ENCODE measurements around the gene MTR.

MTR gene

DNA sequence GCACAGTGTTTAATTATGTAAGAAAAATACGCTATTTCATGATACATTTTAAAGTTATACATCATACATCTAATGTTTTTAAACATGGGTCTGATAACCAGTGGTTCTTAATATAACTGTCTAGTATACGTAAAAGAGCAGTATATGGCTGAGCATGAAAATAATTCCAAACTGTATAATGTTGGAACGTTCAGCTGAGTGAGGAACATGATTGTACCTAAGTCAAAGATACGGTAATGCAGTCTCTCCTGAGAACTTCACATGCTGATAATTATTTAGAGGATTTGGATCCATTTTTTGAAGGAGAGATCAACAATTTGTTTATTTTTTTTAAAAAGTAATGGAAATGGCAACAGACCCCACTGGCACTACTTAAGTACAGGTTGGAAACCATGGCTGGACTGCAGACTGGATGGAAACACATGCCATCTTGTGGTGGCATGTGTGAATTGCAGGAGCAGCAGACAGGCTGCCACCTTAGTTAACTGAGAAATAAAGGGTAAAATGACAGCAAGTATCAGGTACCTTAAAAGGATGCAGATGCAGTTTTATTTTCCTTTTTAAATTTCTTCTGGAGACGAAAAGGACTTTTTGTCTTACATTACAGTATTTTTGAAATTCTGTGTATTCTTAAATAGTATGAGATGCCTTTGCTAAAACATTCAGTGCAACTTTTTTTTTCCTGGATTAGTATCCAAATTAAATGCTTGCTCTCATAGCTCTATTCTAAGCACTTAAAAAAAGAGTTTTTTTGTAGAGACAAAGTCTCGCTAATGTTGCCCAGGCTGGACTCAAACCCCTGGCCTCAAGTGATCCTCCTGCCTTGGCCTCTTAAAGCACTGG is 73.8 kb downstream of the MTR start:
- Histone ChIP-seq H3K4me1 (ENCODE audit: insufficient read depth, low read length) (peaks cover 16% of the 10 kb centered on the region), H3K27me3 (ENCODE audit: control insufficient read depth in 1 of 2, insufficient read depth in 2 of 2, low read length in 2 of 2) (no peaks in the 10 kb centered on the region), H3K9ac (ENCODE audit: low read length) (no peak overlapping the region), H3K27ac (ENCODE audit: low read depth, low read length) (no peak overlapping the region), H3K36me3 (ENCODE audit: insufficient read depth, low read length) (peaks cover 39% of the 10 kb centered on the region), H3K4me3 (ENCODE audit: low read depth in 1 of 2, low read length in 2 of 2) (no peak overlapping the region), H3K9me3 (ENCODE audit: low read length) (no peaks in the 10 kb centered on the region)

DNA sequence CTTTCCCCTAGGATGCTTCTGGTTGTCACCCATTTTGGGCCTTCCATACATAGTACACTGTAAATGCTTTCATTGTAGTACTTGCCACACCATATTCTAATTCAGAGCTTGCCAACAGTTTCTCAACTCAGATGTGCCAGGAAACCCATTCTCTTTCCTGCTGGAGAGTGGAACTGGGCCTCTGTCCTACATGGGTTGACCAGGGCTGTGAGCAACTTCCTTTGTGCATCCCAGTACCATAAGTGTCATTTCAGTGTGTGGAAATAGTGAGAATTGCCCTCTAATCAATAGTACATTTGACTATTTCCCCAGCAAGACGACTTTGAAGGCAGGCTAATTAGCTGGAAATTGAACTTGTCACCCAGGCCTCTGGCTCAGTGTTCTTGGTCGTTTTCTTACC is 74.8 kb downstream of the MTR start:
- H3K36me3 ChIP-seq (ENCODE audit: insufficient read depth, low read length): peaks cover 41% of the 10 kb centered on the region
- no peak overlapping the region for H3K27ac ChIP-seq (ENCODE audit: low read depth, low read length)
- no peak overlapping the region for H3K4me3 ChIP-seq (ENCODE audit: low read depth in 1 of 2, low read length in 2 of 2)
- H3K4me1 ChIP-seq (ENCODE audit: insufficient read depth, low read length): peaks cover 12% of the 10 kb centered on the region
- no peak overlapping the region for H3K9ac ChIP-seq (ENCODE audit: low read length)
- H3K27me3 ChIP-seq (ENCODE audit: control insufficient read depth in 1 of 2, insufficient read depth in 2 of 2, low read length in 2 of 2): no peaks in the 10 kb centered on the region
- no peaks in the 10 kb centered on the region for H3K9me3 ChIP-seq (ENCODE audit: low read length)

DNA sequence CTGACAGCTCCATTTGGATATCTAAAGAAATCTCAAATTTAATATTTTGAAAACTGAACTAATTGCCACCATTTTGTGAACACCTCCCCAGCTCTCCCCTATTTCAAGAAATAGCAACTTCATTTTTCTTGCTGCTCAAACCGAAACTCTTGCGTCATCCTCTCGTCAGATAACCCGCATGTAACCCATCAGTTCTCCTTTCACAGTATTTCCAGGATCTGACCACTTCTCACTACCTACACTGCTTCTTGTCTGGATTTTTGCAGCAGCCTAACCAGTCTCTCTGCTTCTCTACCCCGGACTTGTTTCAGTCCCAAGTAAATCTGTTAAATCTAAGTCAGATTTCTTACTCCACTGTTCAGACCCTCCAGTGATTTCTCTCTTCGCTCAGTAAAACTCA is 75.6 kb downstream of the MTR start:
- Histone ChIP-seq H3K9me3 (ENCODE audit: low read length) (no peaks in the 10 kb centered on the region), H3K36me3 (ENCODE audit: insufficient read depth, low read length) (peaks cover 48% of the 10 kb centered on the region), H3K27me3 (ENCODE audit: control insufficient read depth in 1 of 2, insufficient read depth in 2 of 2, low read length in 2 of 2) (no peaks in the 10 kb centered on the region), H3K4me3 (ENCODE audit: low read depth in 1 of 2, low read length in 2 of 2) (no peak overlapping the region), H3K9ac (ENCODE audit: low read length) (no peak overlapping the region), H3K27ac (ENCODE audit: low read depth, low read length) (no peak overlapping the region), H3K4me1 (ENCODE audit: insufficient read depth, low read length) (peaks cover 4% of the 10 kb centered on the region)

DNA sequence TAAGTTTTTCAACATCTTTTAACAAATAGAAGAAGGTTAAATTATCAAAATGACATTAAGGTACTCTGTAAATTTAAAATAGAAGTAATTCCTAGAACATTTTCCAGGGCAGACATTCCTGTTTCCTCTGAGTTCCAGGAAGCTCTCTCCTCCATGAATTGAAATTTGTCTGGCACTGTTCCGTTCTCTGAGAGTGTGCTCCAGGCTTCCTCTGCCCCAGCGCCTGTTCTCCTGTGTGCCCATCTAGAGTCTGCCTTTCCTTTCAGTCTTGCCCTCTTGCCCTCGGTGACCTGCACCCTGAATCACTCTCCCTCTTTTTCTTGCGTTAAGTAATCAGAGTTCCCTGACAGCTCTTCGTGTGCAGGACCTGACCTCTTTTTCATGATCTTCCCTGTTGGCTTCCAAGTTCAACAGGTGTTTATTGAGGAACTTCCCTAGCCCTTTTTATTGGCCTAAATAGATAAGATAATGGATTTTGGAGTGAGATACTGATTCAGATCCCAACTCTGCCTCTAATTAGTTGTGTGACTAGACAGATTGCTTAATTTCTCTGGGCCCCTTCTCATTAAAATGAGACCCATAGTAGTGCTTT is 77.1 kb downstream of the MTR start:
- Histone ChIP-seq H3K9me3 (ENCODE audit: low read length) (no peaks in the 10 kb centered on the region), H3K27ac (ENCODE audit: low read depth, low read length) (no peak overlapping the region), H3K27me3 (ENCODE audit: control insufficient read depth in 1 of 2, insufficient read depth in 2 of 2, low read length in 2 of 2) (no peaks in the 10 kb centered on the region), H3K9ac (ENCODE audit: low read length) (no peak overlapping the region), H3K4me3 (ENCODE audit: low read depth in 1 of 2, low read length in 2 of 2) (no peak overlapping the region), H3K36me3 (ENCODE audit: insufficient read depth, low read length) (peaks cover 42% of the 10 kb centered on the region), H3K4me1 (ENCODE audit: insufficient read depth, low read length) (no peaks in the 10 kb centered on the region)

DNA sequence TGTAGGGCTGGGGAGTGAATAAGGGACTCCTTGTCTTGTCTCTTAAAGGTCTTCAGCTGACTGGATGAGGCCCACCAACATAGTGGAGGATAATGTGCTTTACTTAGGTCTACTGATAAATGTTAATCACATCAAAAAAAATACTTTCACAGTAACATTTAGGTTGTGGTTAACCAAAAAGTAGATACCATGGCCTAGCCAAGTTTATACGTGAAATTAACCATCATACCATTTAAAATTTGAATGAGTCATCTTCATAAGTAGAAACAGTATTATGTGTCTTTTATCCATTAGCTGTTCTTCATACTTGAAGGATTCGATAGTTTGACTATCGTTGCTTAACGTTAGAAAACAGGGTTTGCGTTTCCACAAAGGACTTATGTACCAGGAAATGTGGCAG is 80.9 kb downstream of the MTR start:
- peaks cover 47% of the 10 kb centered on the region for H3K36me3 ChIP-seq (ENCODE audit: insufficient read depth, low read length)
- no peak overlapping the region for H3K4me3 ChIP-seq (ENCODE audit: low read depth in 1 of 2, low read length in 2 of 2)
- H3K4me1 ChIP-seq (ENCODE audit: insufficient read depth, low read length): no peaks in the 10 kb centered on the region
- no peaks in the 10 kb centered on the region for H3K27me3 ChIP-seq (ENCODE audit: control insufficient read depth in 1 of 2, insufficient read depth in 2 of 2, low read length in 2 of 2)
- no peak overlapping the region for H3K27ac ChIP-seq (ENCODE audit: low read depth, low read length)
- no peaks in the 10 kb centered on the region for H3K9me3 ChIP-seq (ENCODE audit: low read length)
- no peak overlapping the region for H3K9ac ChIP-seq (ENCODE audit: low read length)

DNA sequence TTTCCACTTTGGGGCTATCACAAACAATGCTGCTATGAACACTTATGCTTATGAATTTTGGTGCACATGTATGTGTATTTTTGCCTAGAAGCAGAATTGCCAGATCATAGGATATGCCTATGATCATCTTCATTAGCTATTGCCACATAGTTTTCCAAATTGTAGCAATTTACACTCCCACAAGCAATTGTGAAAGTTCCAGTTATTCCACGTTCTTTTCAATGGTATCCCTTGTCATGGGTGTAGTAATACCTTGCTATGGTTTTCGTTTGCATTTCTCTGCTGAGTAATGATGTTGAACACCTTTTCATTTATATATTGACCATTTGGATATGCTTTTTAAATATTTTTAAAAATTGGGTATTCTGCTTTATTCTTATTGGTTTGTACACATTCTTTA is 82.6 kb downstream of the MTR start:
- Histone ChIP-seq H3K9ac (ENCODE audit: low read length) (no peak overlapping the region), H3K4me1 (ENCODE audit: insufficient read depth, low read length) (no peaks in the 10 kb centered on the region), H3K27me3 (ENCODE audit: control insufficient read depth in 1 of 2, insufficient read depth in 2 of 2, low read length in 2 of 2) (no peaks in the 10 kb centered on the region), H3K9me3 (ENCODE audit: low read length) (no peaks in the 10 kb centered on the region), H3K27ac (ENCODE audit: low read depth, low read length) (no peak overlapping the region), H3K4me3 (ENCODE audit: low read depth in 1 of 2, low read length in 2 of 2) (no peak overlapping the region), H3K36me3 (ENCODE audit: insufficient read depth, low read length) (peaks cover 49% of the 10 kb centered on the region)

DNA sequence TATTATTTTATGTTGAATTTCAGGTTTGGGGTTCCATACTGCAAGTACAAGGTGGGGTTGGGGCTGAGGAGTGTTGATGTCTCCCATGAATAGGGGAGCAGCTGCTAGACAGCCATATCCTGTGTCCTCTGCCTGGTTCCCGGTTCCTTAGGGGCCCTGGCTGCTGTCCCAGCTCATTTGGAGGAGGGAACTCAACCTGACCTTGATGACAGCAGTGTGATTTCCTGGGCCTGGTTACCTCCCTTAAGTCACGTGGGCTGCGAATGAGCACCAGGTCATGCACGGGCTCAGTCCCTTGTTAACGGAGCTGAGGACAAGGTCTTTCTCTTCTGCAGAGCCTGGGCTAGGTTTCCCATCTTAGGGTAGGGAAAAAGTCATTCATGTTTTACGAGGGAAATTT is 85.1 kb downstream of the MTR start:
- peaks cover 39% of the 10 kb centered on the region for H3K36me3 ChIP-seq (ENCODE audit: insufficient read depth, low read length)
- H3K4me3 ChIP-seq (ENCODE audit: low read depth in 1 of 2, low read length in 2 of 2): no peak overlapping the region
- no peaks in the 10 kb centered on the region for H3K27me3 ChIP-seq (ENCODE audit: control insufficient read depth in 1 of 2, insufficient read depth in 2 of 2, low read length in 2 of 2)
- no peak overlapping the region for H3K27ac ChIP-seq (ENCODE audit: low read depth, low read length)
- H3K4me1 ChIP-seq (ENCODE audit: insufficient read depth, low read length): no peaks in the 10 kb centered on the region
- no peak overlapping the region for H3K9ac ChIP-seq (ENCODE audit: low read length)
- no peaks in the 10 kb centered on the region for H3K9me3 ChIP-seq (ENCODE audit: low read length)

DNA sequence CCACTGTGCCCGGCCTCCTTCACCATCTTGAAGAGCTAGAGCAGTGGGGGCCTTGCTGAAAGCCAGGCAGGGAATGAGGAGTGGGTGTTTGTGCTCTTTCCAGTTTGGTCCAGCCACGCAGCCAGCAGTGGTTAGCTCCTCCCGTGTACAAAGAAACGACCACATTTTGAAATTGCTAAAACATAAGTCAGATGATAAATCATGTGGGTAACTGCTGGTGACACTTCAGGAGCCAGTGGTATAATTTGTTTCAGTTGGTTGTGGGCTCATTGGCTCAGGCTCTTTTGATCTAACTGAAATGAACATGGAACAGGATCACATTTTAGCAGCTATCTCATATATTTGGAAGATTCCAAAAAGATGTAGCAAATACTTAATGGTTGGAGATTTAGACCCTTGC is 87.6 kb downstream of the MTR start:
- Histone ChIP-seq H3K27ac (ENCODE audit: low read depth, low read length) (no peak overlapping the region), H3K36me3 (ENCODE audit: insufficient read depth, low read length) (peaks cover 51% of the 10 kb centered on the region), H3K9ac (ENCODE audit: low read length) (no peak overlapping the region), H3K4me1 (ENCODE audit: insufficient read depth, low read length) (no peaks in the 10 kb centered on the region), H3K27me3 (ENCODE audit: control insufficient read depth in 1 of 2, insufficient read depth in 2 of 2, low read length in 2 of 2) (no peaks in the 10 kb centered on the region), H3K4me3 (ENCODE audit: low read depth in 1 of 2, low read length in 2 of 2) (no peak overlapping the region), H3K9me3 (ENCODE audit: low read length) (no peaks in the 10 kb centered on the region)

DNA sequence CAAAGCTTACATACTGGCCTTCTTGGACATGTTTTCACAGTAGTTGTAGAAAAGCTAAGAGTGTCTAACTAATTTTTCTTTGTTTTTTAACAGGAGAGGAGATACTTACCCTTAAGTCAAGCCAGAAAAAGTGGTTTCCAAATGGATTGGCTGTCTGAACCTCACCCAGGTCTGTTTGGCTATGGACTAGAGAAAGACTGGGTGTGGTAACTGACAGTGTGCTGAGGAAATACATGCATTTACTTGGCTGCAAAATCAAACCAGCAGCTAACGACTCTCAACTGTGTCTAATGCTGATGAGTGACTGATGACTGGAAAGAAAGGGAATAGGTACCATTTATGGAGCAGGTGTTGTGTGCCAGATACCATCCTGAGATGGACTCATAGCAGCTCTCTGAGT is 91.1 kb downstream of the MTR start:
- Histone ChIP-seq H3K27me3 (ENCODE audit: control insufficient read depth in 1 of 2, insufficient read depth in 2 of 2, low read length in 2 of 2) (no peaks in the 10 kb centered on the region), H3K9ac (ENCODE audit: low read length) (no peak overlapping the region), H3K4me3 (ENCODE audit: low read depth in 1 of 2, low read length in 2 of 2) (no peak overlapping the region), H3K36me3 (ENCODE audit: insufficient read depth, low read length) (peaks cover 30% of the 10 kb centered on the region), H3K27ac (ENCODE audit: low read depth, low read length) (no peak overlapping the region), H3K4me1 (ENCODE audit: insufficient read depth, low read length) (peaks cover 31% of the 10 kb centered on the region), H3K9me3 (ENCODE audit: low read length) (no peaks in the 10 kb centered on the region)

DNA sequence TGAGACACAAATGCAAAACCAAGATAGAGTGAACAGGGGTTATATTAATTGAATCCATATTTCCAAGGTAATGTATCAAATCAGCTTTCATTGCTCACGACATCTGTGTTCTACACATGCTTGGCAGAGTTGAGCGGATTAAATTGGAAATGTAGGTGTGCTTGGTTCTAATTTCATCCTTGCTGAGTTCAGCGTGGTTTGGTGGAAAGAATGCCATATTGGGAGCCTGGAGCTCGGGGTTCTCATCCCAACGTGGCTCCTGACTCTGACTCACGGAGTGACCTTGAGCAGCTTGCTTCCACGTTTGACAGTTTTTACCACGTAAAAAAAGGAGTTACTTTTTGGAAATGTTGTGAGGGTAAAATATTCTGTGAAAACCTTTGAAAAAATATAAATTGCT is 92.0 kb downstream of the MTR start:
- H3K27me3 ChIP-seq (ENCODE audit: control insufficient read depth in 1 of 2, insufficient read depth in 2 of 2, low read length in 2 of 2): no peaks in the 10 kb centered on the region
- no peak overlapping the region for H3K9ac ChIP-seq (ENCODE audit: low read length)
- H3K36me3 ChIP-seq (ENCODE audit: insufficient read depth, low read length): peaks cover 35% of the 10 kb centered on the region
- no peak overlapping the region for H3K27ac ChIP-seq (ENCODE audit: low read depth, low read length)
- no peaks in the 10 kb centered on the region for H3K9me3 ChIP-seq (ENCODE audit: low read length)
- H3K4me3 ChIP-seq (ENCODE audit: low read depth in 1 of 2, low read length in 2 of 2): no peak overlapping the region
- peaks cover 40% of the 10 kb centered on the region for H3K4me1 ChIP-seq (ENCODE audit: insufficient read depth, low read length)

DNA sequence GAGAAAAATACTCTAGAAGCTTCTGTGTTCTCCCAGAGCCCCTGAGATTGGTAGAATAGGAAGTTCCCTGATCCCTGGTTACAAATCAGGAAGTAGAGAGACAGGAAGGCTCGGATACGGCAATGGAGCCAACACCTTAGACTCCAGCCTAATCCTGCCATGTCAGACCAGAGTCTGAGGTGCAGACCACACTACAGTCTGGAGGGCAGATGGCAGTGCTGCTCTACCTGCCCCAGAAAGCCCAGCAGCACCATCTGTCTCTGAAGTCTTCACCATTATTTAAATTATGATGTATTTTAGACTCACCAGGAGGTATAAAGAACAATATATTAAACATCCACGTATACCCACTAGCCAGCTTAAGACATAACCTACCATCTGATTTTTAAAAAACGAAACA is 93.0 kb downstream of the MTR start:
- Histone ChIP-seq H3K9ac (ENCODE audit: low read length) (no peak overlapping the region), H3K4me3 (ENCODE audit: low read depth in 1 of 2, low read length in 2 of 2) (no peak overlapping the region), H3K27me3 (ENCODE audit: control insufficient read depth in 1 of 2, insufficient read depth in 2 of 2, low read length in 2 of 2) (no peaks in the 10 kb centered on the region), H3K27ac (ENCODE audit: low read depth, low read length) (no peak overlapping the region), H3K9me3 (ENCODE audit: low read length) (no peaks in the 10 kb centered on the region), H3K4me1 (ENCODE audit: insufficient read depth, low read length) (peaks cover 44% of the 10 kb centered on the region), H3K36me3 (ENCODE audit: insufficient read depth, low read length) (peaks cover 43% of the 10 kb centered on the region)

DNA sequence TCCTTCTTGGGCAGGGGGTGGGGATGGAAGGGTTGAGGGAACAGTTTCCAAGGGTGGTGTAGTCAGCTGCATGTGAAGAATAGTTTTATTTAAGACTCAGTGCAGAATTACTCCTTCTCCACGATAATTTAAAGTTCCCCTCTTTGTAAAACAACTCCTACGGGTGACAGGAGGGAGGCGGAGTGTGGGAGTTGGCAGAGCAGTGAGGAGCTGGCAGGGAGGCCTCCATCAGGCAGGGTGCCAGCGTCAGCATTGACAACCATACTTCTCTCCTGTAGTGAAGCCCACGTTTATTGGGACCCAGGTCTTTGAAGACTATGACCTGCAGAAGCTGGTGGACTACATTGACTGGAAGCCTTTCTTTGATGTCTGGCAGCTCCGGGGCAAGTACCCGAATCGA is 93.8 kb downstream of the MTR start:
- Histone ChIP-seq H3K4me1 (ENCODE audit: insufficient read depth, low read length) (peaks cover 52% of the 10 kb centered on the region), H3K27me3 (ENCODE audit: control insufficient read depth in 1 of 2, insufficient read depth in 2 of 2, low read length in 2 of 2) (no peaks in the 10 kb centered on the region), H3K9ac (ENCODE audit: low read length) (no peak overlapping the region), H3K9me3 (ENCODE audit: low read length) (no peaks in the 10 kb centered on the region), H3K27ac (ENCODE audit: low read depth, low read length) (peak overlapping the region; percentile 20), H3K4me3 (ENCODE audit: low read depth in 1 of 2, low read length in 2 of 2) (no peak overlapping the region), H3K36me3 (ENCODE audit: insufficient read depth, low read length) (peaks cover 43% of the 10 kb centered on the region)
